ENCODE measurements around the gene DPP9.

DPP9 gene

DNA sequence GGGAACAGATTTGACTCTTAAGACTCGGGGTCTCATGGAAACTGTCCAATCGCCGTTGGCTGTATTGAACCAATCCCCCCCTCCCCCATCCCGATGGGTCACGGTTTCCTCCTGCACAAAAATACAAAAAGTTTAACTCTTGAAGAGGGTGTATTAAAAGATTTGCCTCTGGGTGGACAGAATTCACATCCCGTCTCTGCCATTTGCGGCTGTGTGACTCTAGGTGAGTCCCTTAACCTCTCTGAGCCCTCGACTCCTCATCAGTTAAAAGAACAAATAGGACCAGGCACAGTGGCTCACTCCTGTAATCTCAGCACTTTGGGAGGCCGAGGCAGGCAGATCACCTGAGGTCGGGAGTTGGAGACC, 36.6 kb upstream of the DPP9 start:
- peak overlapping the region; percentile 40; the same call in 1 of the 2 replicates for H3K4me3 ChIP-seq (ENCODE audit: control insufficient read depth, low read depth, low read length)
- TF ChIP-seq, protein P1, sequence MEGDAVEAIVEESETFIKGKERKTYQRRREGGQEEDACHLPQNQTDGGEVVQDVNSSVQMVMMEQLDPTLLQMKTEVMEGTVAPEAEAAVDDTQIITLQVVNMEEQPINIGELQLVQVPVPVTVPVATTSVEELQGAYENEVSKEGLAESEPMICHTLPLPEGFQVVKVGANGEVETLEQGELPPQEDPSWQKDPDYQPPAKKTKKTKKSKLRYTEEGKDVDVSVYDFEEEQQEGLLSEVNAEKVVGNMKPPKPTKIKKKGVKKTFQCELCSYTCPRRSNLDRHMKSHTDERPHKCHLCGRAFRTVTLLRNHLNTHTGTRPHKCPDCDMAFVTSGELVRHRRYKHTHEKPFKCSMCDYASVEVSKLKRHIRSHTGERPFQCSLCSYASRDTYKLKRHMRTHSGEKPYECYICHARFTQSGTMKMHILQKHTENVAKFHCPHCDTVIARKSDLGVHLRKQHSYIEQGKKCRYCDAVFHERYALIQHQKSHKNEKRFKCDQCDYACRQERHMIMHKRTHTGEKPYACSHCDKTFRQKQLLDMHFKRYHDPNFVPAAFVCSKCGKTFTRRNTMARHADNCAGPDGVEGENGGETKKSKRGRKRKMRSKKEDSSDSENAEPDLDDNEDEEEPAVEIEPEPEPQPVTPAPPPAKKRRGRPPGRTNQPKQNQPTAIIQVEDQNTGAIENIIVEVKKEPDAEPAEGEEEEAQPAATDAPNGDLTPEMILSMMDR (IDR thresholded peaks at IDR 0.05; ENCODE audit: control insufficient read depth, insufficient read depth, low read depth, low read length, missing control alignments) = no peak

DNA sequence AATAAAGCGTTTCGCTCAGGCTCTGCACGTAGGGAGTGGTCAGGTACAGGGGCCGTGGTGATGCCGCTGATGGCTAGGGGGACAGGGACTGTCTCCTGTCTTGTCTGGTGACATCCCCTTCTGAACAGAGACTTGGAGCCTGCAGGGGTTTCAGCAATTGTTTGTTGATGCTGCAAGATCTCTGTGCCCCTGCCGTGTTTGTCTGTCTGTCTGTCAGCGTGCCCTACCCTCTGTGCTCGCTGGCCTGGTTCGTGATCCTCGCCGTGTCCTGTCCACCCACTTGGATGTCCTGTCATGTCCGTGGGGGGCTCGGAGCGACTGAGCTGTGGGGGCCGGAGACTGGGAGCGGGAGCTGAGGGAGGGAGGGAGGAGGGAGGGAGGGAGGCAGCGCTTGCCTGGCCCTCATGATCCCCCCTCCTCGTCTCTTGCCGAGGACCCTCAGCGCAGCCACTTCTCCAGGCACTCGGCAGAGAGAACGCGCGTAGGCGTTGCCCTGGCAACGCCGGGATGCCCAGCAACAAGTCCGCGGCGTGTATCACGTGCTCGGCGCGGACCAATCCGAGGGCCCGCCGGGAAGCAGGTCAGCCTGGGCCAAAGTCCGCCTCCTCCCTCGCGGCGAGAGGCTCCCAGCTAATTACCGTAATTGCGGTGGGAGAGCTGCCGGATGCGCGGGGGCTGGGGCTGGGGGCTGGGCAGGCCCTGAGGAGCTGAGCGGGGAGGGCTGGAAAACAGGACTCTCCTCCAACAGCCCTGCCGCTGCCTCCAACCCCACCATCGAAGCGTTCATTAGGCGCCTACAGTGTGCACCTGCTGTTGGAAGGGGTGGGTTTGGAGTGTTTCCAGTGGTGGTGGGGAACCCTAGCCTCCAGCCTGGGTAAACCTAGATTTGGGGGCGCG, 36.0 kb upstream of the DPP9 start:
- peak overlapping the region; percentile 40 for H3K4me3 ChIP-seq (ENCODE audit: control insufficient read depth, low read depth, low read length)

More for the DNA sequence above, 36.6 kb upstream of the DPP9 start:
- DNase-seq (ENCODE audit: low read depth) = no peak

DNA sequence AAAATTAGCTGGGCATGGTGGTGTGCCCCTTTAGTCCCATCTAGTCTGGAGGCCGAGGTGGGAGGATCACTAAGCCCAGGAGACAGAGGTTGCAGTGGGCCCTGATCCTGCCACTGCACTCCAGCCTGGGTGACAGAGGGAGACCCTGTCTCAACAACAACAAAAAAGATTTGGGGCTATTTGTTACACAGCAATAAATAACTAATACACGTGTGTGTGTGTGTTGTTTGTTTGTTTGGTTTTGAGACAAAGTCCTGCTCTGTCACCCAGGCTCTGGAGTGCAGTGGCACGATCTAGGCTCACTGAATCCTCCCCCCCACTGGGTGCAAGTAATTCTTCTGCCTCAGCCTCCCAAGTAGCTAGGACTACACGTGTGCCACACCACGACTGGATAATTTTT, 35.0 kb upstream of the DPP9 start:
- H3K4me3 ChIP-seq (ENCODE audit: control insufficient read depth, low read depth, low read length) = no peak overlapping the region
- TF ChIP-seq, protein P1 (IDR thresholded peaks at IDR 0.05; ENCODE audit: control insufficient read depth, insufficient read depth, low read depth, low read length, missing control alignments) = no peak
- DNase-seq (ENCODE audit: low read depth) = no peak

More for the DNA sequence above, 36.0 kb upstream of the DPP9 start:
- DNase-seq (ENCODE audit: low read depth) = peak; percentile 21
- TF ChIP-seq, protein P1 (IDR thresholded peaks at IDR 0.05; ENCODE audit: control insufficient read depth, insufficient read depth, low read depth, low read length, missing control alignments) = no peak

DNA sequence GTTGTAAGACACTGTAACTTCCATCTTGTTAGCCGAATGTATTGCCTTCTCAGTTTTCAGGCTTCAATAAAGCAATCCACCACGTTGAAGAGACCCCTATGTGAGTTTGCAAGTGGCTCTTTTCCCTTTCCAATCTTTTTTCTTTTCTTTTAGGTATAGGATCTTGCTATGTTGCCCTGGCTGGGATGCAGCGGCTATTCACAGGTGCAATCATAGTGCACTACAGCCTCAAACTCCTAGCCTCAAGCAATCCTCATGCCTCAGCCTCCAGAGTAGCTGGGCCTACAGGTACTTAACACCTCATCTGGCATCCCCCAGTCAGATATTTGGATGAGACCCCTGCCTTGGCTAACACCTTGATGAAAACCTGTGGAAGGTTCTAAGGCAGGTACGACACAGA, 34.4 kb upstream of the DPP9 start:
- no peak for DNase-seq (ENCODE audit: low read depth)
- TF ChIP-seq, protein P1 (IDR thresholded peaks at IDR 0.05; ENCODE audit: control insufficient read depth, insufficient read depth, low read depth, low read length, missing control alignments) = no peak
- H3K4me3 ChIP-seq (ENCODE audit: control insufficient read depth, low read depth, low read length) = no peak overlapping the region

DNA sequence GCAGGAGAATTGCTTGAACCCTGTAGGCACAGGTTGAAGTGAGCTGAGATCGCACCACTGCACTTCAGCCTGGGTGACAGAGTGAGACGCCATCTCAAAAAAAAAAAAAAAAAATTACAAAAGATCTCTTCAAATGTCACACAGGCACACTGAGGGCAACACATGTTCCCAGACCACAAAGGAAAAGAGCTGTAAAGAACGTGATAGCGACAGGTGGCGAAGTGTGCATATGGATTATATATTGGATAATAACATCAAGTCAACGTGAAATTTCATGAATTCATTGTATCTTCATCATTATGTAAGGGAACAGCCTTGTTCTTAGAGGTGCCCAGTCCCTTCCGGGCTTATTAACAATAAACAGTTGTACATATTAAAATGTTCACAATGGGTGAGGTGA, 31.8 kb upstream of the DPP9 start:
- no peak overlapping the region for H3K4me3 ChIP-seq (ENCODE audit: control insufficient read depth, low read depth, low read length)
- DNase-seq (ENCODE audit: low read depth) = no peak
- TF ChIP-seq, protein P1 (IDR thresholded peaks at IDR 0.05; ENCODE audit: control insufficient read depth, insufficient read depth, low read depth, low read length, missing control alignments) = no peak

DNA sequence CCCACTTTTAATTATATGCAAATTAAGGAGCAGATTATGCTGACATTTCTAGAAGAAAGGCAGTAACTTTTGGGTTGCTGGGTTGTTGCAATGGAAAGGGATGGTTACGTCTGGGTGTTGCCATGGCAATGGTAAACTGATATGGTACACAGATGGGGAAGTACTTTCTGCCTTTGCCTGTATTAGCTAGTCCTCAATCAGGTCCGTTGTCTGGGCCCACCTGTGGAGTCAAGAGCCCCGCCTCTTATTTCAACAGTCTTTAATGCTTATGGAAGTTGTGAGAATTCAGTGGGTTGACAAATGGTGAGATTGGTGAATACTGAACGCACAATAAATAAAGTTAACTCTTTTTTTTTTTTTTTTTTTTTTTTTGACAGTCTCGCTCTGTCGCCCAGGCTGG, 30.6 kb upstream of the DPP9 start:
- TF ChIP-seq, protein P1 (IDR thresholded peaks at IDR 0.05; ENCODE audit: control insufficient read depth, insufficient read depth, low read depth, low read length, missing control alignments) = no peak
- H3K4me3 ChIP-seq (ENCODE audit: control insufficient read depth, low read depth, low read length) = no peak overlapping the region
- no peak for DNase-seq (ENCODE audit: low read depth)

Data from AG09309 (cell line).